Middle frontal gyrus (tissue), 1 donor: ENCODE data around the gene RNASEH2A.

Experiments
- DNase-seq: peaks from one replicate; pipeline ENCODE4 v3.0.0-alpha.2; 2015; ENCODE audit warnings: low spot score; ENCODE audit errors: extremely low spot score

Gene RNASEH2A

GRCh38 chr19:12859546-12859945, 53.2 kb downstream of the RNASEH2A start:
- DNase-seq: no peak
